WTC11 (cell line): ENCODE results near the gene ZNF598. TPM values are rescaled to one million over a fixed set of nuclear protein-coding genes. Genes with fewer than 3 reads are reported as not detected.

Source experiments
- CBFB ChIP-seq: sonication (generic); formaldehyde crosslinking; IDR thresholded peaks from 2 replicates; pipeline ENCODE4 v1.8.1; 2022; ENCODE audit warnings: mild to moderate bottlenecking, low read depth, missing genetic modification reagents
- CREM ChIP-seq: sonication (generic); formaldehyde crosslinking; IDR thresholded peaks from 2 replicates; pipeline ENCODE4 v1.8.1; 2022; ENCODE audit warnings: mild to moderate bottlenecking, missing genetic modification reagents, moderate library complexity
- FOXK1 ChIP-seq: sonication (generic); formaldehyde crosslinking; IDR thresholded peaks from 2 replicates; pipeline ENCODE4 v1.8.0; 2022; ENCODE audit warnings: mild to moderate bottlenecking, moderate library complexity, missing genetic modification reagents
- FOXP1 ChIP-seq: sonication (generic); formaldehyde crosslinking; IDR thresholded peaks from 2 replicates; pipeline ENCODE4 v1.8.0; 2022; ENCODE audit warnings: missing genetic modification reagents, mild to moderate bottlenecking, moderate library complexity, borderline replicate concordance
- GTF2I ChIP-seq: fragments of 250-450 bp; sonication (Bioruptor Pico); conservative IDR thresholded peaks from 2 replicates; pipeline ENCODE4 v1.4.0; 2021; ENCODE audit warnings: mild to moderate bottlenecking
- JAZF1 ChIP-seq: fragments of 250-450 bp; sonication (Bioruptor Pico); IDR thresholded peaks from 2 replicates; pipeline ENCODE4 v1.9.0; 2021; ENCODE audit warnings: moderate library complexity, mild to moderate bottlenecking, inconsistent platforms
- MXD4 ChIP-seq: fragments of 250-450 bp; sonication (Bioruptor Pico); IDR thresholded peaks from 2 replicates; pipeline ENCODE4 v1.8.0; 2021; ENCODE audit warnings: mild to moderate bottlenecking, moderate library complexity, borderline replicate concordance
- NFATC4 ChIP-seq: fragments of 250-450 bp; sonication (Bioruptor Pico); IDR thresholded peaks from 2 replicates; pipeline ENCODE4 v1.9.0; 2021; ENCODE audit warnings: mild to moderate bottlenecking
- NR1H2 ChIP-seq: sonication (generic); formaldehyde crosslinking; IDR thresholded peaks from 2 replicates; pipeline ENCODE4 v1.9.0; 2021; ENCODE audit warnings: mild to moderate bottlenecking, moderate library complexity, missing genetic modification reagents
- OVOL2 ChIP-seq: fragments of 250-450 bp; sonication (Bioruptor Pico); IDR thresholded peaks from 2 replicates; pipeline ENCODE4 v1.9.0; 2021; ENCODE audit warnings: mild to moderate bottlenecking, borderline replicate concordance
- ZNF121 ChIP-seq: sonication (generic); formaldehyde crosslinking; IDR thresholded peaks from 2 replicates; pipeline ENCODE4 v1.8.0; 2023; ENCODE audit warnings: missing genetic modification reagents
- ZNF219 ChIP-seq: sonication (generic); formaldehyde crosslinking; IDR thresholded peaks from 2 replicates; pipeline ENCODE4 v1.8.0; 2023; ENCODE audit warnings: missing genetic modification reagents, mild to moderate bottlenecking, borderline replicate concordance
- ZNF671 ChIP-seq: fragments of 250-450 bp; sonication (Bioruptor Pico); IDR thresholded peaks from 2 replicates; pipeline ENCODE4 v1.8.0; 2021; ENCODE audit warnings: mild to moderate bottlenecking
- total RNA-seq: library from RNA; stranded (reverse); gene quantifications from 3 replicates; pipeline ENCODE4 v1.2.3, GENCODE V29; 2021
- TF ChIP-seq, protein P1 (sequence below): sonication (generic); formaldehyde crosslinking; IDR thresholded peaks from 2 replicates; pipeline ENCODE4 v1.8.0; 2022; ENCODE audit warnings: missing genetic modification reagents
- TF ChIP-seq, protein P2 (sequence below): sonication (generic); formaldehyde crosslinking; IDR thresholded peaks from 2 replicates; pipeline ENCODE4 v1.8.0; 2023; ENCODE audit warnings: mild to moderate bottlenecking, missing genetic modification reagents
- TF ChIP-seq, protein P3 (sequence below): sonication (generic); formaldehyde crosslinking; IDR thresholded peaks from 2 replicates; pipeline ENCODE4 v1.8.1; 2022; ENCODE audit warnings: low read depth, missing genetic modification reagents, borderline replicate concordance
- TF ChIP-seq, protein P4 (sequence below): sonication (generic); formaldehyde crosslinking; IDR thresholded peaks from 2 replicates; pipeline ENCODE4 v1.8.0; 2022; ENCODE audit warnings: mild to moderate bottlenecking, missing genetic modification reagents
- TF ChIP-seq, protein P5 (sequence below): sonication (generic); formaldehyde crosslinking; conservative IDR thresholded peaks from 2 replicates; pipeline ENCODE4 v1.8.1; 2023; ENCODE audit warnings: mild to moderate bottlenecking, low read depth, missing genetic modification reagents, moderate library complexity
- TF ChIP-seq, protein P6 (sequence below): sonication (generic); formaldehyde crosslinking; IDR thresholded peaks from 2 replicates; pipeline ENCODE4 v1.8.1; 2022; ENCODE audit warnings: mild to moderate bottlenecking, missing genetic modification reagents, moderate library complexity, borderline replicate concordance
- TF ChIP-seq, protein P7 (sequence below): fragments of 250-450 bp; sonication (Bioruptor Pico); IDR thresholded peaks from 2 replicates; pipeline ENCODE4 v1.8.0; 2021; ENCODE audit warnings: mild to moderate bottlenecking
- TF ChIP-seq, protein P8 (sequence below): sonication (generic); formaldehyde crosslinking; IDR thresholded peaks from 2 replicates; pipeline ENCODE4 v1.8.1; 2023; ENCODE audit warnings: mild to moderate bottlenecking, missing genetic modification reagents

The ZNF598 gene
- total RNA-seq, 1 experiment from 2014 or later = 66.4 TPM

DNA sequence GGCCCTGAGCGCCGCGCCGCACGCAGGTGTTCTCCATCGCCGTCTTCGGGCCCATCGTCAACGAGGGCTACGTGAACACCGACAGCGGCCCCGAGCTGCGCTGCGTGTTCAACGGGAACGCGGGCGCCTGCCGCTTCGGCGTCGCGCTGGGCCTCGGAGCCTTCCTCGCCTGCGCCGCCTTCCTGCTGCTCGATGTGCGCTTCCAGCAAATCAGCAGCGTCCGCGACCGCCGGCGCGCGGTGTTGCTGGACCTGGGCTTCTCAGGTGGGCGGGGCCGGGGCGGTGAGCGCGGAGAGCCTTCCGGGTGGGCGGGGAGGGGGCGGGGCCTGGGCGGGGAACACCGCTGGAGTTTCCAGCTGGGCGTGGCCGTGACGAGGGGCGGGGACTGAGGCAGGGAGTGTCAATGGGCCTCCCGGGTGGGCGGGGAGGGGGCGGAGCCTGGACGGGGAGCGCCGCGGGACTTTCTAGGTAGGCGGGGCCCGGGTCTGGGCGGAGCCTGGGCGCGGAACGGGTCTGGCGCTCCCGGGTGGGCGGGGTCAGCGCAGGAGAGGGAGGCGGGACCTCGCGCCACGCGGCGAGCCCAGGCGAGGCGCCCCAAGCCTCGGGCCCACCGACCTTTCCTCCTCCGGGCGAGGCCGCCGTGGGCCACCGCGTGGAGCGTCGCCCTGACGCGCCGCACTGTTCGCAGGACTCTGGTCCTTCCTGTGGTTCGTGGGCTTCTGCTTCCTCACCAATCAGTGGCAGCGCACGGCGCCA, 17.5 kb downstream of the ZNF598 start (continued):
- TF ChIP-seq, protein P1, sequence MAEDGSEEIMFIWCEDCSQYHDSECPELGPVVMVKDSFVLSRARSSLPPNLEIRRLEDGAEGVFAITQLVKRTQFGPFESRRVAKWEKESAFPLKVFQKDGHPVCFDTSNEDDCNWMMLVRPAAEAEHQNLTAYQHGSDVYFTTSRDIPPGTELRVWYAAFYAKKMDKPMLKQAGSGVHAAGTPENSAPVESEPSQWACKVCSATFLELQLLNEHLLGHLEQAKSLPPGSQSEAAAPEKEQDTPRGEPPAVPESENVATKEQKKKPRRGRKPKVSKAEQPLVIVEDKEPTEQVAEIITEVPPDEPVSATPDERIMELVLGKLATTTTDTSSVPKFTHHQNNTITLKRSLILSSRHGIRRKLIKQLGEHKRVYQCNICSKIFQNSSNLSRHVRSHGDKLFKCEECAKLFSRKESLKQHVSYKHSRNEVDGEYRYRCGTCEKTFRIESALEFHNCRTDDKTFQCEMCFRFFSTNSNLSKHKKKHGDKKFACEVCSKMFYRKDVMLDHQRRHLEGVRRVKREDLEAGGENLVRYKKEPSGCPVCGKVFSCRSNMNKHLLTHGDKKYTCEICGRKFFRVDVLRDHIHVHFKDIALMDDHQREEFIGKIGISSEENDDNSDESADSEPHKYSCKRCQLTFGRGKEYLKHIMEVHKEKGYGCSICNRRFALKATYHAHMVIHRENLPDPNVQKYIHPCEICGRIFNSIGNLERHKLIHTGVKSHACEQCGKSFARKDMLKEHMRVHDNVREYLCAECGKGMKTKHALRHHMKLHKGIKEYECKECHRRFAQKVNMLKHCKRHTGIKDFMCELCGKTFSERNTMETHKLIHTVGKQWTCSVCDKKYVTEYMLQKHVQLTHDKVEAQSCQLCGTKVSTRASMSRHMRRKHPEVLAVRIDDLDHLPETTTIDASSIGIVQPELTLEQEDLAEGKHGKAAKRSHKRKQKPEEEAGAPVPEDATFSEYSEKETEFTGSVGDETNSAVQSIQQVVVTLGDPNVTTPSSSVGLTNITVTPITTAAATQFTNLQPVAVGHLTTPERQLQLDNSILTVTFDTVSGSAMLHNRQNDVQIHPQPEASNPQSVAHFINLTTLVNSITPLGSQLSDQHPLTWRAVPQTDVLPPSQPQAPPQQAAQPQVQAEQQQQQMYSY (CRISPR knock-in tag) = no peak; the same call in 1 of the 2 replicates
- TF ChIP-seq JAZF1 = no peak
- peak; percentile 97 for TF ChIP-seq FOXP1 (CRISPR knock-in tag)
- TF ChIP-seq, protein P2, sequence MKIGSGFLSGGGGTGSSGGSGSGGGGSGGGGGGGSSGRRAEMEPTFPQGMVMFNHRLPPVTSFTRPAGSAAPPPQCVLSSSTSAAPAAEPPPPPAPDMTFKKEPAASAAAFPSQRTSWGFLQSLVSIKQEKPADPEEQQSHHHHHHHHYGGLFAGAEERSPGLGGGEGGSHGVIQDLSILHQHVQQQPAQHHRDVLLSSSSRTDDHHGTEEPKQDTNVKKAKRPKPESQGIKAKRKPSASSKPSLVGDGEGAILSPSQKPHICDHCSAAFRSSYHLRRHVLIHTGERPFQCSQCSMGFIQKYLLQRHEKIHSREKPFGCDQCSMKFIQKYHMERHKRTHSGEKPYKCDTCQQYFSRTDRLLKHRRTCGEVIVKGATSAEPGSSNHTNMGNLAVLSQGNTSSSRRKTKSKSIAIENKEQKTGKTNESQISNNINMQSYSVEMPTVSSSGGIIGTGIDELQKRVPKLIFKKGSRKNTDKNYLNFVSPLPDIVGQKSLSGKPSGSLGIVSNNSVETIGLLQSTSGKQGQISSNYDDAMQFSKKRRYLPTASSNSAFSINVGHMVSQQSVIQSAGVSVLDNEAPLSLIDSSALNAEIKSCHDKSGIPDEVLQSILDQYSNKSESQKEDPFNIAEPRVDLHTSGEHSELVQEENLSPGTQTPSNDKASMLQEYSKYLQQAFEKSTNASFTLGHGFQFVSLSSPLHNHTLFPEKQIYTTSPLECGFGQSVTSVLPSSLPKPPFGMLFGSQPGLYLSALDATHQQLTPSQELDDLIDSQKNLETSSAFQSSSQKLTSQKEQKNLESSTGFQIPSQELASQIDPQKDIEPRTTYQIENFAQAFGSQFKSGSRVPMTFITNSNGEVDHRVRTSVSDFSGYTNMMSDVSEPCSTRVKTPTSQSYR (CRISPR knock-in tag) = peak; percentile 92
- no peak for TF ChIP-seq ZNF671 (CRISPR knock-in tag)
- TF ChIP-seq FOXK1 = peak; percentile 92
- TF ChIP-seq CBFB (CRISPR knock-in tag) = no peak
- no peak for TF ChIP-seq MXD4 (CRISPR knock-in tag)
- TF ChIP-seq, protein P3, sequence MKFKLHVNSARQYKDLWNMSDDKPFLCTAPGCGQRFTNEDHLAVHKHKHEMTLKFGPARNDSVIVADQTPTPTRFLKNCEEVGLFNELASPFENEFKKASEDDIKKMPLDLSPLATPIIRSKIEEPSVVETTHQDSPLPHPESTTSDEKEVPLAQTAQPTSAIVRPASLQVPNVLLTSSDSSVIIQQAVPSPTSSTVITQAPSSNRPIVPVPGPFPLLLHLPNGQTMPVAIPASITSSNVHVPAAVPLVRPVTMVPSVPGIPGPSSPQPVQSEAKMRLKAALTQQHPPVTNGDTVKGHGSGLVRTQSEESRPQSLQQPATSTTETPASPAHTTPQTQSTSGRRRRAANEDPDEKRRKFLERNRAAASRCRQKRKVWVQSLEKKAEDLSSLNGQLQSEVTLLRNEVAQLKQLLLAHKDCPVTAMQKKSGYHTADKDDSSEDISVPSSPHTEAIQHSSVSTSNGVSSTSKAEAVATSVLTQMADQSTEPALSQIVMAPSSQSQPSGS (CRISPR knock-in tag) = peak; percentile 92; the same call in 1 of the 2 replicates
- TF ChIP-seq ZNF121 (CRISPR knock-in tag) = no peak
- peak; percentile 82 for TF ChIP-seq NR1H2 (CRISPR knock-in tag)
- TF ChIP-seq, protein P4, sequence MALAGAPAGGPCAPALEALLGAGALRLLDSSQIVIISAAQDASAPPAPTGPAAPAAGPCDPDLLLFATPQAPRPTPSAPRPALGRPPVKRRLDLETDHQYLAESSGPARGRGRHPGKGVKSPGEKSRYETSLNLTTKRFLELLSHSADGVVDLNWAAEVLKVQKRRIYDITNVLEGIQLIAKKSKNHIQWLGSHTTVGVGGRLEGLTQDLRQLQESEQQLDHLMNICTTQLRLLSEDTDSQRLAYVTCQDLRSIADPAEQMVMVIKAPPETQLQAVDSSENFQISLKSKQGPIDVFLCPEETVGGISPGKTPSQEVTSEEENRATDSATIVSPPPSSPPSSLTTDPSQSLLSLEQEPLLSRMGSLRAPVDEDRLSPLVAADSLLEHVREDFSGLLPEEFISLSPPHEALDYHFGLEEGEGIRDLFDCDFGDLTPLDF = peak; percentile 91
- no peak; the same call in 1 of the 2 replicates for TF ChIP-seq CREM (CRISPR knock-in tag)
- TF ChIP-seq GTF2I (CRISPR knock-in tag) = no peak
- peak; percentile 84; the same call in 1 of the 2 replicates for TF ChIP-seq ZNF219 (CRISPR knock-in tag)
- TF ChIP-seq OVOL2 = no peak
- TF ChIP-seq, protein P5, sequence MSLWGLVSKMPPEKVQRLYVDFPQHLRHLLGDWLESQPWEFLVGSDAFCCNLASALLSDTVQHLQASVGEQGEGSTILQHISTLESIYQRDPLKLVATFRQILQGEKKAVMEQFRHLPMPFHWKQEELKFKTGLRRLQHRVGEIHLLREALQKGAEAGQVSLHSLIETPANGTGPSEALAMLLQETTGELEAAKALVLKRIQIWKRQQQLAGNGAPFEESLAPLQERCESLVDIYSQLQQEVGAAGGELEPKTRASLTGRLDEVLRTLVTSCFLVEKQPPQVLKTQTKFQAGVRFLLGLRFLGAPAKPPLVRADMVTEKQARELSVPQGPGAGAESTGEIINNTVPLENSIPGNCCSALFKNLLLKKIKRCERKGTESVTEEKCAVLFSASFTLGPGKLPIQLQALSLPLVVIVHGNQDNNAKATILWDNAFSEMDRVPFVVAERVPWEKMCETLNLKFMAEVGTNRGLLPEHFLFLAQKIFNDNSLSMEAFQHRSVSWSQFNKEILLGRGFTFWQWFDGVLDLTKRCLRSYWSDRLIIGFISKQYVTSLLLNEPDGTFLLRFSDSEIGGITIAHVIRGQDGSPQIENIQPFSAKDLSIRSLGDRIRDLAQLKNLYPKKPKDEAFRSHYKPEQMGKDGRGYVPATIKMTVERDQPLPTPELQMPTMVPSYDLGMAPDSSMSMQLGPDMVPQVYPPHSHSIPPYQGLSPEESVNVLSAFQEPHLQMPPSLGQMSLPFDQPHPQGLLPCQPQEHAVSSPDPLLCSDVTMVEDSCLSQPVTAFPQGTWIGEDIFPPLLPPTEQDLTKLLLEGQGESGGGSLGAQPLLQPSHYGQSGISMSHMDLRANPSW (CRISPR knock-in tag) = no peak
- TF ChIP-seq, protein P6, sequence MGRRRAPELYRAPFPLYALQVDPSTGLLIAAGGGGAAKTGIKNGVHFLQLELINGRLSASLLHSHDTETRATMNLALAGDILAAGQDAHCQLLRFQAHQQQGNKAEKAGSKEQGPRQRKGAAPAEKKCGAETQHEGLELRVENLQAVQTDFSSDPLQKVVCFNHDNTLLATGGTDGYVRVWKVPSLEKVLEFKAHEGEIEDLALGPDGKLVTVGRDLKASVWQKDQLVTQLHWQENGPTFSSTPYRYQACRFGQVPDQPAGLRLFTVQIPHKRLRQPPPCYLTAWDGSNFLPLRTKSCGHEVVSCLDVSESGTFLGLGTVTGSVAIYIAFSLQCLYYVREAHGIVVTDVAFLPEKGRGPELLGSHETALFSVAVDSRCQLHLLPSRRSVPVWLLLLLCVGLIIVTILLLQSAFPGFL (CRISPR knock-in tag) = peak; percentile 33; the same call in 1 of the 2 replicates
- TF ChIP-seq, protein P7, sequence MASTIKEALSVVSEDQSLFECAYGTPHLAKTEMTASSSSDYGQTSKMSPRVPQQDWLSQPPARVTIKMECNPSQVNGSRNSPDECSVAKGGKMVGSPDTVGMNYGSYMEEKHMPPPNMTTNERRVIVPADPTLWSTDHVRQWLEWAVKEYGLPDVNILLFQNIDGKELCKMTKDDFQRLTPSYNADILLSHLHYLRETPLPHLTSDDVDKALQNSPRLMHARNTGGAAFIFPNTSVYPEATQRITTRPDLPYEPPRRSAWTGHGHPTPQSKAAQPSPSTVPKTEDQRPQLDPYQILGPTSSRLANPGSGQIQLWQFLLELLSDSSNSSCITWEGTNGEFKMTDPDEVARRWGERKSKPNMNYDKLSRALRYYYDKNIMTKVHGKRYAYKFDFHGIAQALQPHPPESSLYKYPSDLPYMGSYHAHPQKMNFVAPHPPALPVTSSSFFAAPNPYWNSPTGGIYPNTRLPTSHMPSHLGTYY (CRISPR knock-in tag) = no peak
- TF ChIP-seq, protein P8, sequence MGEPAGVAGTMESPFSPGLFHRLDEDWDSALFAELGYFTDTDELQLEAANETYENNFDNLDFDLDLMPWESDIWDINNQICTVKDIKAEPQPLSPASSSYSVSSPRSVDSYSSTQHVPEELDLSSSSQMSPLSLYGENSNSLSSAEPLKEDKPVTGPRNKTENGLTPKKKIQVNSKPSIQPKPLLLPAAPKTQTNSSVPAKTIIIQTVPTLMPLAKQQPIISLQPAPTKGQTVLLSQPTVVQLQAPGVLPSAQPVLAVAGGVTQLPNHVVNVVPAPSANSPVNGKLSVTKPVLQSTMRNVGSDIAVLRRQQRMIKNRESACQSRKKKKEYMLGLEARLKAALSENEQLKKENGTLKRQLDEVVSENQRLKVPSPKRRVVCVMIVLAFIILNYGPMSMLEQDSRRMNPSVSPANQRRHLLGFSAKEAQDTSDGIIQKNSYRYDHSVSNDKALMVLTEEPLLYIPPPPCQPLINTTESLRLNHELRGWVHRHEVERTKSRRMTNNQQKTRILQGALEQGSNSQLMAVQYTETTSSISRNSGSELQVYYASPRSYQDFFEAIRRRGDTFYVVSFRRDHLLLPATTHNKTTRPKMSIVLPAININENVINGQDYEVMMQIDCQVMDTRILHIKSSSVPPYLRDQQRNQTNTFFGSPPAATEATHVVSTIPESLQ (CRISPR knock-in tag) = peak; percentile 77; the same call in 1 of the 2 replicates
- TF ChIP-seq NFATC4 (CRISPR knock-in tag) = no peak
